ENCODE results near the gene RAD51B.

The RAD51B gene

GRCh38 chr14:68719634-68720384 is 900.2 kb downstream of the RAD51B start:
- Histone ChIP-seq H3K27me3 (ENCODE audit: control insufficient read depth in 5 of 5, insufficient read depth in 4 of 5, low read length in 5 of 5) (no peaks in the 10 kb centered on the region), H3K27ac (ENCODE audit: low read depth, low read length) (no peak overlapping the region)

GRCh38 chr14:68722186-68722585 is 902.6 kb downstream of the RAD51B start:
- H3K9ac ChIP-seq (ENCODE audit: low read length in 5 of 5) = no peak overlapping the region
- no peaks in the 10 kb centered on the region for H3K27me3 ChIP-seq (ENCODE audit: control insufficient read depth in 5 of 5, insufficient read depth in 4 of 5, low read length in 5 of 5)
- no peak overlapping the region for H3K4me3 ChIP-seq (ENCODE audit: low read depth in 1 of 5, low read length in 5 of 5)
- H3K4me1 ChIP-seq (ENCODE audit: control insufficient read depth in 5 of 5, insufficient read depth in 5 of 5, low read length in 5 of 5) = peaks cover 0 to 10% (median 0%) of the 10 kb centered on the region in 5 donors
- H3K27ac ChIP-seq (ENCODE audit: low read depth, low read length) = no peak overlapping the region
- H3K36me3 ChIP-seq (ENCODE audit: control insufficient read depth in 5 of 5, insufficient read depth in 5 of 5, low read length in 5 of 5) = no peaks in the 10 kb centered on the region
- peaks cover 0 to 5% (median 3%) of the 10 kb centered on the region in 5 donors for H3K9me3 ChIP-seq (ENCODE audit: control insufficient read depth in 5 of 5, low read length in 5 of 5)

More at GRCh38 chr14:68719634-68720384, 900.2 kb downstream of the RAD51B start:
- peaks cover 0 to 10% (median 0%) of the 10 kb centered on the region in 5 donors for H3K4me1 ChIP-seq (ENCODE audit: control insufficient read depth in 5 of 5, insufficient read depth in 5 of 5, low read length in 5 of 5)
- no peaks in the 10 kb centered on the region for H3K36me3 ChIP-seq (ENCODE audit: control insufficient read depth in 5 of 5, insufficient read depth in 5 of 5, low read length in 5 of 5)
- H3K4me3 ChIP-seq (ENCODE audit: low read depth in 1 of 5, low read length in 5 of 5) = no peak overlapping the region
- peaks cover 0 to 5% (median 3%) of the 10 kb centered on the region in 5 donors for H3K9me3 ChIP-seq (ENCODE audit: control insufficient read depth in 5 of 5, low read length in 5 of 5)
- no peak overlapping the region for H3K9ac ChIP-seq (ENCODE audit: low read length in 5 of 5)

- Histone ChIP-seq H3K4me1 (ENCODE audit: control insufficient read depth in 5 of 5, insufficient read depth in 5 of 5, low read length in 5 of 5) (peaks cover 0 to 16% (median 4%) of the 10 kb centered on the region in 5 donors), H3K4me3 (ENCODE audit: low read depth in 1 of 5, low read length in 5 of 5) (no peak overlapping the region), H3K27ac (ENCODE audit: low read depth, low read length) (no peak overlapping the region), H3K36me3 (ENCODE audit: control insufficient read depth in 5 of 5, insufficient read depth in 5 of 5, low read length in 5 of 5) (no peaks in the 10 kb centered on the region), H3K9ac (ENCODE audit: low read length in 5 of 5) (no peak overlapping the region), H3K9me3 (ENCODE audit: control insufficient read depth in 5 of 5, low read length in 5 of 5) (peaks cover 0 to 5% (median 3%) of the 10 kb centered on the region in 5 donors), H3K27me3 (ENCODE audit: control insufficient read depth in 5 of 5, insufficient read depth in 4 of 5, low read length in 5 of 5) (no peaks in the 10 kb centered on the region)
Measured at GRCh38 chr14:68722968-68723566, 903.5 kb downstream of the RAD51B start.

- H3K4me1 ChIP-seq (ENCODE audit: control insufficient read depth in 5 of 5, insufficient read depth in 5 of 5, low read length in 5 of 5) = peaks cover 0 to 22% (median 7%) of the 10 kb centered on the region in 5 donors
- no peak overlapping the region for H3K4me3 ChIP-seq (ENCODE audit: low read depth in 1 of 5, low read length in 5 of 5)
- H3K36me3 ChIP-seq (ENCODE audit: control insufficient read depth in 5 of 5, insufficient read depth in 5 of 5, low read length in 5 of 5) = no peaks in the 10 kb centered on the region
- no peaks in the 10 kb centered on the region for H3K27me3 ChIP-seq (ENCODE audit: control insufficient read depth in 5 of 5, insufficient read depth in 4 of 5, low read length in 5 of 5)
- H3K27ac ChIP-seq (ENCODE audit: low read depth, low read length) = no peak overlapping the region
- H3K9me3 ChIP-seq (ENCODE audit: control insufficient read depth in 5 of 5, low read length in 5 of 5) = peaks cover 0 to 5% (median 3%) of the 10 kb centered on the region in 5 donors
- H3K9ac ChIP-seq (ENCODE audit: low read length in 5 of 5) = no peak overlapping the region
Measured at GRCh38 chr14:68723808-68724268, 904.3 kb downstream of the RAD51B start.

- no peak overlapping the region for H3K4me3 ChIP-seq (ENCODE audit: low read depth in 1 of 5, low read length in 5 of 5)
- H3K27ac ChIP-seq (ENCODE audit: low read depth, low read length) = no peak overlapping the region
- H3K36me3 ChIP-seq (ENCODE audit: control insufficient read depth in 5 of 5, insufficient read depth in 5 of 5, low read length in 5 of 5) = no peaks in the 10 kb centered on the region
- H3K27me3 ChIP-seq (ENCODE audit: control insufficient read depth in 5 of 5, insufficient read depth in 4 of 5, low read length in 5 of 5) = no peaks in the 10 kb centered on the region
- no peak overlapping the region for H3K9ac ChIP-seq (ENCODE audit: low read length in 5 of 5)
- H3K4me1 ChIP-seq (ENCODE audit: control insufficient read depth in 5 of 5, insufficient read depth in 5 of 5, low read length in 5 of 5) = peaks cover 0 to 27% (median 7%) of the 10 kb centered on the region in 5 donors
- H3K9me3 ChIP-seq (ENCODE audit: control insufficient read depth in 5 of 5, low read length in 5 of 5) = peaks cover 0 to 3% (median 1%) of the 10 kb centered on the region in 5 donors
Measured at GRCh38 chr14:68724914-68725313, 905.3 kb downstream of the RAD51B start.

GRCh38 chr14:68726093-68726695 is 906.6 kb downstream of the RAD51B start:
- no peaks in the 10 kb centered on the region for H3K9me3 ChIP-seq (ENCODE audit: control insufficient read depth in 5 of 5, low read length in 5 of 5)
- H3K9ac ChIP-seq (ENCODE audit: low read length in 5 of 5) = no peak overlapping the region
- no peaks in the 10 kb centered on the region for H3K27me3 ChIP-seq (ENCODE audit: control insufficient read depth in 5 of 5, insufficient read depth in 4 of 5, low read length in 5 of 5)
- no peak overlapping the region for H3K27ac ChIP-seq (ENCODE audit: low read depth, low read length)
- H3K4me3 ChIP-seq (ENCODE audit: low read depth in 1 of 5, low read length in 5 of 5) = no peak overlapping the region
- H3K36me3 ChIP-seq (ENCODE audit: control insufficient read depth in 5 of 5, insufficient read depth in 5 of 5, low read length in 5 of 5) = no peaks in the 10 kb centered on the region
- peaks cover 0 to 37% (median 7%) of the 10 kb centered on the region in 5 donors for H3K4me1 ChIP-seq (ENCODE audit: control insufficient read depth in 5 of 5, insufficient read depth in 5 of 5, low read length in 5 of 5)

GRCh38 chr14:68727315-68728047 is 907.9 kb downstream of the RAD51B start:
- peaks cover 0 to 41% (median 7%) of the 10 kb centered on the region in 5 donors for H3K4me1 ChIP-seq (ENCODE audit: control insufficient read depth in 5 of 5, insufficient read depth in 5 of 5, low read length in 5 of 5)
- H3K9me3 ChIP-seq (ENCODE audit: control insufficient read depth in 5 of 5, low read length in 5 of 5) = no peaks in the 10 kb centered on the region
- H3K27me3 ChIP-seq (ENCODE audit: control insufficient read depth in 5 of 5, insufficient read depth in 4 of 5, low read length in 5 of 5) = no peaks in the 10 kb centered on the region
- H3K36me3 ChIP-seq (ENCODE audit: control insufficient read depth in 5 of 5, insufficient read depth in 5 of 5, low read length in 5 of 5) = no peaks in the 10 kb centered on the region
- peak overlapping the region; percentile 1 for H3K27ac ChIP-seq (ENCODE audit: low read depth, low read length)
- no peak overlapping the region for H3K4me3 ChIP-seq (ENCODE audit: low read depth in 1 of 5, low read length in 5 of 5)
- H3K9ac ChIP-seq (ENCODE audit: low read length in 5 of 5) = no peak overlapping the region

GRCh38 chr14:68728342-68729106 is 908.9 kb downstream of the RAD51B start:
- H3K36me3 ChIP-seq (ENCODE audit: control insufficient read depth in 5 of 5, insufficient read depth in 5 of 5, low read length in 5 of 5) = no peaks in the 10 kb centered on the region
- H3K4me3 ChIP-seq (ENCODE audit: low read depth in 1 of 5, low read length in 5 of 5) = no peak overlapping the region
- no peaks in the 10 kb centered on the region for H3K27me3 ChIP-seq (ENCODE audit: control insufficient read depth in 5 of 5, insufficient read depth in 4 of 5, low read length in 5 of 5)
- peak overlapping the region; percentile 1 for H3K27ac ChIP-seq (ENCODE audit: low read depth, low read length)
- peaks cover 0 to 48% (median 13%) of the 10 kb centered on the region in 5 donors for H3K4me1 ChIP-seq (ENCODE audit: control insufficient read depth in 5 of 5, insufficient read depth in 5 of 5, low read length in 5 of 5)
- H3K9me3 ChIP-seq (ENCODE audit: control insufficient read depth in 5 of 5, low read length in 5 of 5) = no peaks in the 10 kb centered on the region
- H3K9ac ChIP-seq (ENCODE audit: low read length in 5 of 5) = no peak overlapping the region

GRCh38 chr14:68729556-68729955 is 910.0 kb downstream of the RAD51B start:
- Histone ChIP-seq H3K27me3 (ENCODE audit: control insufficient read depth in 5 of 5, insufficient read depth in 4 of 5, low read length in 5 of 5) (no peaks in the 10 kb centered on the region), H3K4me1 (ENCODE audit: control insufficient read depth in 5 of 5, insufficient read depth in 5 of 5, low read length in 5 of 5) (peaks cover 0 to 53% (median 21%) of the 10 kb centered on the region in 5 donors), H3K4me3 (ENCODE audit: low read depth in 1 of 5, low read length in 5 of 5) (no peak overlapping the region), H3K36me3 (ENCODE audit: control insufficient read depth in 5 of 5, insufficient read depth in 5 of 5, low read length in 5 of 5) (no peaks in the 10 kb centered on the region), H3K9me3 (ENCODE audit: control insufficient read depth in 5 of 5, low read length in 5 of 5) (no peaks in the 10 kb centered on the region), H3K27ac (ENCODE audit: low read depth, low read length) (peak overlapping the region; percentile 66), H3K9ac (ENCODE audit: low read length in 5 of 5) (no peak overlapping the region)
